Cardiac fibroblast (primary cell): ENCODE results near the gene PRIMPOL.
"Not testable (repeated sequence)": the region's sequence is repeated elsewhere in the genome, so short reads cannot be mapped to it uniquely, and the experiment has no call there.

Experiments used
- DNase-seq, 2 donors: peaks; one replicate each; pipeline versions ENCODE4 v3.0.0 to v3.0.0-alpha.2; 2010; ENCODE audit warnings: low read depth in 2 of 2
- H3K4me3 ChIP-seq, 2 donors: replicated peaks in 1 of 2; 1 replicate in 1 of 2; 2 replicates in 1 of 2; pipeline ENCODE4 v1.5.1; 2011; ENCODE audit warnings: low read depth in 2 of 2, low read length in 2 of 2, mild to moderate bottlenecking in 2 of 2, moderate library complexity in 1 of 2
- CTCF ChIP-seq: IDR thresholded peaks from one replicate; pipeline ENCODE4 v1.5.1; 2011; ENCODE audit warnings: low read depth, mild to moderate bottlenecking, low read length, inconsistent platforms

The PRIMPOL gene

GRCh38 chr4:184734758-184735157 lies 85.2 kb downstream of the PRIMPOL start:
- TF ChIP-seq CTCF, result no peak
- H3K4me3 ChIP-seq, result peak overlapping the region in 1 of 2 donors; percentile 92
- DNase-seq, result no peak

GRCh38 chr4:184739575-184739974 lies 90.0 kb downstream of the PRIMPOL start:
- not testable (repeated sequence) for H3K4me3 ChIP-seq, DNase-seq

GRCh38 chr4:184740980-184741391 lies 91.4 kb downstream of the PRIMPOL start:
- H3K4me3 ChIP-seq, result no peak overlapping the region
- DNase-seq, result no peak
- no peak for TF ChIP-seq CTCF

GRCh38 chr4:184741651-184742050 lies 92.1 kb downstream of the PRIMPOL start:
- not testable (repeated sequence) for H3K4me3 ChIP-seq

GRCh38 chr4:184743650-184744049 lies 94.1 kb downstream of the PRIMPOL start:
- H3K4me3 ChIP-seq, result no peak overlapping the region
- DNase-seq, result no peak

More at GRCh38 chr4:184741651-184742050, 92.1 kb downstream of the PRIMPOL start:
- DNase-seq, result not testable (repeated sequence)

GRCh38 chr4:184744236-184744635 lies 94.7 kb downstream of the PRIMPOL start:
- no peak for TF ChIP-seq CTCF
- no peak overlapping the region for H3K4me3 ChIP-seq
- no peak for DNase-seq

More at GRCh38 chr4:184743650-184744049, 94.1 kb downstream of the PRIMPOL start:
- TF ChIP-seq CTCF, result no peak
